ENCODE measurements around the gene GLTPD2.
"Not testable (repeated sequence)": the region's sequence is repeated elsewhere in the genome, so short reads cannot be mapped to it uniquely, and the experiment has no call there.

DNA sequence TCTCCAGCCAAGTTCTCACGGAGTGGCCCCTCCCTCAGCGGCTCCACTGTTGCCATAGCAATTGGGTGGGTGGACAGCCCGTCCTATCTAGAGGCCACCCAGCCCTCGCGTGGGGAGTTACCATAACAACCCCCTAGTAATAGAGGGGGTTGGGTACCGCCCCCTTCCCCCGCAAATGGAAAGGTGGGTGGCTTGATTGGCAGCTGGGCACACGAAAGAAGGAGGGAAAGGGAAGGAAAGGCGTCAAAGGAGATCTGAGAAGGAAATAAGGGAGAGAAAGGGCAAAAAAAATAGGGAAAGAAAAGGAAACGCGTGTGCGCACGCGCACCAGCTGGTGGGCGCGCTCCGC is 44.0 kb downstream of the GLTPD2 start:
- not testable (repeated sequence) for TF ChIP-seq POLR2A, POLR2AphosphoS5, TAF1, SPI1 (IDR thresholded peaks at IDR 0.05; ENCODE audit: low read depth, low read length)
